Erythroblast (primary cell): ENCODE measurements around the gene NR3C2.

ENCODE experiments used
- GATA1 ChIP-seq: IDR thresholded peaks from 2 replicates; pipeline ENCODE4 v1.6.1; 2011; ENCODE audit warnings: low read depth, mild to moderate bottlenecking, control low read depth, low read length, moderate library complexity
- POLR2A ChIP-seq: IDR thresholded peaks from 2 replicates; pipeline ENCODE4 v1.6.1; 2011; ENCODE audit warnings: mild to moderate bottlenecking, low read length

DNA sequence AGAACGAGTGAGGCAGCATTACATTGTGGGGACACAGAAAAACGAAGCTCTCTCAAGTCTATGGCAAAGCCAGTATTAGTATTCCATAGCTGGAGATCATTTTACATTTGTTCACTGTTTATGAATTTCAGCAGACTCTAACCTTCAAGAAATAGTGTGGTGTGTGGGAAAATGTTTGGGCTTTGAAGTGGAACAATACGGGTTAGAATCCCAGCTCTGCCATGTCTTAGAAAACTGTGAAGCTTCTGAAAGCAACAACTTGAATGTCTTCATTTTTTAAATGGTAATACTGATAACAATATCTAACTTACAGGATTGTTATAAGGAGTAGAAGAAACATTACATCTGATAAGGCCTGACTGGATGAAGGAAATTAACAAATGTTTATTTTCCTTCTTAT, 217.7 kb downstream of the NR3C2 start:
- TF ChIP-seq POLR2A (no peak), GATA1 (no peak)
